ENCODE data around the gene TSC22D3. TPM values are rescaled to one million over a fixed set of nuclear protein-coding genes. Genes with fewer than 3 reads are reported as not detected.
A peak's percentile ranks its signal among the peaks of the same experiment; 100 is the strongest.
"Not testable (repeated sequence)": the region's sequence is repeated elsewhere in the genome, so short reads cannot be mapped to it uniquely, and the experiment has no call there.

The TSC22D3 gene
- total RNA-seq, 2 experiments from 2014 or later, result 23.3 to 25.9 TPM

DNA sequence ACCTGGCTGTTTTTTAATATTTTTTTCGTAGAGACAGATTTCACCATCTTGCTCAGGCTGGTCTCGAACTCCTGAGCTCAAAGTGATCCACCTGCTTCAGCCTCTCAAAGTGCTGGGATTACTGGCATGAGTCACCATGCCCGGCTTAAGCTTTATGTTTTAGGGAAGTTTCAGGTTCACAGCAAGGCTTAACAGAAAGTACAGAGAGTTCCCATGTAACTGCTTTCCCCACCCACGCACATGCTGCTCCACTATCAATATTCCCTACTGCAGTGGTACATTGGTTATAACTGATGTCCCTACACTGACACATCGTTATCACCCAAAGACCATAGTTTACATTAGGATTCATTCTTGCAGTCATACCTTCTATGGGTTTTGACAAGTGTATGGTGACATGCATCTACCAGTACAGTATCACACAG, 84.6 kb downstream of the TSC22D3 start:
- intact Hi-C loops (cut with DNase I, micrococcal nuclease), result no loop called here
- CTCF ChIA-PET, result interaction anchor here (1.1 to 1.6 kb wide), 2 partner anchors 13 to 26 kb away, joined by 4 to 5 read pairs; no protein-coding TSS in a partner anchor

DNA sequence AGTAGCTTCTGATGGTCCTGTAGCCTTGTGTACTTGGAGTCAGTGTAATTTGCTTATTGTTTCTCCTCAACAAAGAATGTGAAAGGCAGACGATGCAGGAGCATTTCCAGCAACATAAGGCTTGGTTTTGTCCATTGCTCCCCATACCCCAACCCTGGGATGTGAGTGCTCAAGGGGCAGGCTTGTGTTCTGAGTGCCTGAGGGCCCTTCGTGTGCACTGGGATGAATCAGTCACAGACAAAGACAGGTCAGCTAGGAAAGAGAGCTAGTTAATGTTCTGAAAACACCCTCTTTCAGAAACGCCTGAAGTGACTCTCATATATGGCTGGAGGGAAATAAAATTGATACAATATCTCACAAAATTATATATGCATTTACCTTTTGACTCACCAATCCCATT, 88.1 kb downstream of the TSC22D3 start:
- ATAC-seq (no peak), DNase-seq (no peak)
- no peak overlapping the region for H3K27ac Mint-ChIP-seq
- H3K36me3 Mint-ChIP-seq (ENCODE audit: low read depth), result no peaks in the 10 kb centered on the region
- intact Hi-C loops (cut with DNase I, micrococcal nuclease), result no loop called here
- POLR2A ChIA-PET, result interaction anchor here (0.7 kb wide), 1 partner anchor 28 kb away, joined by 3 read pairs; no protein-coding TSS in a partner anchor
- no peaks in the 10 kb centered on the region for H3K9me3 Mint-ChIP-seq (ENCODE audit: low read depth)
- H3K4me3 Mint-ChIP-seq, result no peak overlapping the region
- CTCF ChIA-PET, result interaction anchor here (0.7 kb wide), 1 partner anchor 88 kb away, joined by 4 read pairs; no protein-coding TSS in a partner anchor
- H3K27me3 Mint-ChIP-seq, result no peaks in the 10 kb centered on the region
- H3K4me1 Mint-ChIP-seq, result peaks cover 31% of the 10 kb centered on the region

More for the DNA sequence above, 84.6 kb downstream of the TSC22D3 start:
- no peak for DNase-seq
- H3K27ac Mint-ChIP-seq, result no peak overlapping the region
- no peaks in the 10 kb centered on the region for H3K36me3 Mint-ChIP-seq (ENCODE audit: low read depth)
- no peak for ATAC-seq
- H3K9me3 Mint-ChIP-seq (ENCODE audit: low read depth), result no peaks in the 10 kb centered on the region
- H3K27me3 Mint-ChIP-seq, result no peaks in the 10 kb centered on the region
- no peak overlapping the region for H3K4me3 Mint-ChIP-seq
- POLR2A ChIA-PET, result no interaction called here
- peaks cover 13% of the 10 kb centered on the region for H3K4me1 Mint-ChIP-seq

DNA sequence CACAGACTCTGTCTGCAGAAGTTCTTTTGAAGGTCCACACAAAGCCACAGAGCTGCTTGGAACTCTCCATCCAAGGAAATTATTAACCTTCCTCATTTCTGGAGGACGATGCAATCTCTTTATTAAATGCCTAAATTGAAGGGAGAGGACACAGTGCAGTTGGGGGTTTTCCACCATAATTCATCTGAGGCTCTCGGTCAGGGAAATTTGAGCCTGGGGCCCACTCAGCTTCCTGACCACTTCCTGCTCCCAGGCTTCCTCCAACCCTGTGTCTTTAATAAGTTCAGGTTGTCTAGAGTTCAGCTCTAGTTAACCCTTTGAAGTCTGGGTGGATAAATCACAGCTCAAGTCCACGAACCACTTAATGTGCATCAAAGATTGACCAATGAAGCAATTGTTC, 88.8 kb downstream of the TSC22D3 start:
- Mint-ChIP-seq H3K9me3 (ENCODE audit: low read depth) (no peaks in the 10 kb centered on the region), H3K4me3 (no peak overlapping the region), H3K4me1 (peaks cover 31% of the 10 kb centered on the region), H3K36me3 (ENCODE audit: low read depth) (no peaks in the 10 kb centered on the region), H3K27ac (no peak overlapping the region), H3K27me3 (no peaks in the 10 kb centered on the region)
- DNase-seq (no peak), ATAC-seq (no peak)
- POLR2A ChIA-PET, result interaction anchor here (0.6 kb wide), 1 partner anchor 12 kb away, joined by 4 read pairs; no protein-coding TSS in a partner anchor
- intact Hi-C loops (cut with DNase I, micrococcal nuclease), result no loop called here
- CTCF ChIA-PET, result no interaction called here

DNA sequence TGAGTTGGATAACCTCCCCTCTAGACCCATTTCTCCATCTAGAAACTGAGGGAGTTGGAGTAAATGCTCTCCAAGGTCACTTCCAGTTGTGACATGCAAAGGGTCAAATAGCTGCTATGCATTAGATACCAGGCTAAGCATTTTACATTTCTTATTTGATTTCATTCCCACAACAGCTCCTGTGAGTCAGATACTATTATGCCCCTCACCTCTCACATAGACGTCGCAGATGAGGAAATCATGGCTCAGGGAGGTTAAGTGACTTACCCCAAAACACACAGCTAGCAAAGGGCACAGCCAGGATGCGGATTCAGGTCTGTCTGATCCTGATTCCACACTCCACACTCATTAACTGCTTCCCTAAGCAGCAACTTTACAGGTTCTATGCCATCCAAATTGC, 89.6 kb downstream of the TSC22D3 start:
- intact Hi-C loops (cut with DNase I, micrococcal nuclease), result no loop called here
- Mint-ChIP-seq H3K27me3 (no peaks in the 10 kb centered on the region), H3K4me3 (no peak overlapping the region), H3K36me3 (ENCODE audit: low read depth) (no peaks in the 10 kb centered on the region), H3K9me3 (ENCODE audit: low read depth) (no peaks in the 10 kb centered on the region), H3K27ac (no peak overlapping the region), H3K4me1 (peaks cover 26% of the 10 kb centered on the region)
- POLR2A ChIA-PET, result no interaction called here
- CTCF ChIA-PET, result no interaction called here
- ATAC-seq (no peak), DNase-seq (no peak)

DNA sequence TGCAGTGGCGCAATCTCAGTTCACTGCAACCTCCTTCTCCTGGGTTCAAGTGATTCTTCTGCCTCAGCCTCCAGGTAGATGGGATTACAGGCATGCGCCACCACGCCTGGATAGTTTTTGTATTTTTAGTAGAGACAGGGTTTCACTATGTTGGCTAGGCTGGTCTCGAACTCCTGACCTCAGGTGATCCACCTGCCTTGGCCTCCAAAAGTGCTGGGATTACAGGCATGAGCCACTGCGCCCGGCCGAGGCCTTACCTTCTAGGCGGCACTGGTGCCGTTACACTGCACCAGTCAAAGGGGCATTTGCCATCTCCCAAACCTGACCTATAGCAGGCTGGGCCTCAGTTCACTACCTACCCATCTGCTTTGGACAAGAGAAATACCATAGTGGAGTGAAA, 90.0 kb downstream of the TSC22D3 start:
- POLR2A ChIA-PET, result not testable (repeated sequence)

DNA sequence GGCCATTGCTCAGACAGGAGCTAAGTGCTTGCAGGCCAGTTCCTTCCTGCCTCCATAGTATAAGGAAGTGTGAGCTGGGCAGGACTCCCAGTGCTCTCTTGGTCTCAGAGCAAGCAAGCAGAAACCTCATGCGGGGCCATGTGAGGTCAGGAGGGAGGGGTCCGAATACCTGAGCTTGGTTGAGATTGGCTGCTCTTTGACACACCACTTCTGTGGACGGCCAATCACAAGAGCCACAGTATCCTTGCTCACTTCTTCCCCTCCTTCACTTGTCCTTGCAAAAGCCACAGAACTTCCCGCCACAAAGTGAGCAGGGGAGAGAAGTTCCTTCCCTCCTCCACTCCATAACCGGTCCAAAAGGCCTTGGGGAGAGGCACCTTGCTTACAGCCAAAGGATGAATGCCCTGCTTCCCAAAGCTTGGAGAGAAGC, 90.6 kb downstream of the TSC22D3 start:
- peak; percentile 51 for DNase-seq

More for the DNA sequence above, 90.0 kb downstream of the TSC22D3 start:
- CTCF ChIA-PET; ATAC-seq; DNase-seq; H3K9me3 Mint-ChIP-seq (ENCODE audit: low read depth); H3K36me3 Mint-ChIP-seq (ENCODE audit: low read depth); H3K27ac Mint-ChIP-seq; H3K4me3 Mint-ChIP-seq; H3K27me3 Mint-ChIP-seq; intact Hi-C loops (cut with DNase I, micrococcal nuclease): not testable (repeated sequence)
- peaks cover 26% of the 10 kb centered on the region for H3K4me1 Mint-ChIP-seq

DNA sequence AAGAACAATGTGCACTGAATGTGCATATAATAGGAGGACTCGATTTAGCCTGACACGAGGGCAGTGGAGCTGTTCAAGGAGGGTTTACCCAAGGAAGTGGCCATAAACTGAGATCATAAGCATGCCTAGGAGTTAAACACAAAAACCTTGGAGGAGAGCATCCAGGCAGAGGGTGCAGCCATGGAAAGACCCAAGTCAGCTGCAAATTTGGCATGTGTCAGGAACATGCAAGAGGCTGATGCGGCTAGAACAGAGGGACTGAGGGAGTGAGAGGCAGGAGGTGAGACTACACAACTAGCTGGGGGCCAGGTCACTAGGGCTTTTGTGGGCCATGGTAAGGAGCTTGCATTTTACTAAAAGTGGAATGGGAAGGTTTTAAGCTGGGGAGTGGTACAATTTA, 91.7 kb downstream of the TSC22D3 start:
- Mint-ChIP-seq H3K4me3 (no peak overlapping the region), H3K27ac (peak overlapping the region; percentile 53), H3K36me3 (ENCODE audit: low read depth) (no peaks in the 10 kb centered on the region), H3K27me3 (no peaks in the 10 kb centered on the region), H3K4me1 (peaks cover 42% of the 10 kb centered on the region), H3K9me3 (ENCODE audit: low read depth) (no peaks in the 10 kb centered on the region)
- DNase-seq (no peak), ATAC-seq (no peak)
- CTCF ChIA-PET, result interaction anchor here (1.4 kb wide), 1 partner anchor 11 kb away, joined by 3 read pairs; no protein-coding TSS in a partner anchor
- POLR2A ChIA-PET, result no interaction called here
- intact Hi-C loops (cut with DNase I, micrococcal nuclease), result no loop called here

More for the DNA sequence above, 90.6 kb downstream of the TSC22D3 start:
- intact Hi-C loops (cut with DNase I, micrococcal nuclease), result no loop called here
- H3K27me3 Mint-ChIP-seq, result no peaks in the 10 kb centered on the region
- H3K27ac Mint-ChIP-seq, result no peak overlapping the region
- peaks cover 32% of the 10 kb centered on the region for H3K4me1 Mint-ChIP-seq
- H3K4me3 Mint-ChIP-seq, result no peak overlapping the region
- no peaks in the 10 kb centered on the region for H3K36me3 Mint-ChIP-seq (ENCODE audit: low read depth)
- ATAC-seq, result peak; percentile 87
- H3K9me3 Mint-ChIP-seq (ENCODE audit: low read depth), result no peaks in the 10 kb centered on the region
- CTCF ChIA-PET, result interaction anchor here (1.0 kb wide), 1 partner anchor 33 kb away, joined by 4 read pairs; no protein-coding TSS in a partner anchor
- POLR2A ChIA-PET, result no interaction called here

DNA sequence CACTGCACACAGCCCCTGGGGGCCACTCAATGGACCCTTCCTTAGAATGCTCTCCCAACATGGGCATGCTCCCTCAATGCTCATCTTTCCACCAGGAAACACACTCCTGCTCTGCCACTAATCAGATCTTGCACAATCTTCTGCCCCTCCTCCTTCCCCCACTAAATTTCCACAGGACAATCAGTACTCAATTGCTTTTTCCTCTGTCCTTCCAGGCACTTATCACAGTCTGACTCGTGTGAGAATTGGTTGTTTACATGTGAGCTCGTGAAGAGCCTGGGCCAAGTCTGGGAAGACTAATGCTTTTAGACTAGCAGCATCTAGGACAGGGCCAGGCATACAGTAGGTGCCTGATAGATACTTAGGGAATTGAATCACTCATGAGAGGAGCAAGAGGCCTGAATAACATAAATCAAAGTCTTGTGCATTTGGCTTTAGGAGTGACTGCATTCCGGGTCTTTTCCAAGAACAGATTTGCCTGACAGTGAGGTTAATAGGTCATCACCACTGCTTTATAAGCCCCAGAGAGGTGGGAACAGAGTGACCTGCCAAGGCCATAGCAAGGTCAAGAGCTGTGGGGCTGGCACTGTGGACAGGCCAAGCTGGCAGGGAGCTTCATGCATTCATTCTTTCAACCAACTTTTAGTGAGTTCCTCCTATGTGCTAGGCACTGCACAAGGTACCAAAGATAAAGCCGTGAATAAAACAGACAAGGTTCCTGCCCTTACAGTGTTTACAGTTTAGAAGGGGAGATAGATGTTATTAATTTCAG, 92.3 kb downstream of the TSC22D3 start:
- POLR2A ChIA-PET, result no interaction called here
- Mint-ChIP-seq H3K4me1 (peaks cover 49% of the 10 kb centered on the region), H3K9me3 (ENCODE audit: low read depth) (no peaks in the 10 kb centered on the region), H3K27me3 (no peaks in the 10 kb centered on the region), H3K4me3 (no peak overlapping the region), H3K27ac (no peak overlapping the region), H3K36me3 (ENCODE audit: low read depth) (no peaks in the 10 kb centered on the region)
- no peak for ATAC-seq
- no peak for DNase-seq
- CTCF ChIA-PET, result interaction anchor here (1.4 kb wide), 1 partner anchor 10 kb away, joined by 3 read pairs; no protein-coding TSS in a partner anchor
- intact Hi-C loops (cut with DNase I, micrococcal nuclease), result no loop called here

DNA sequence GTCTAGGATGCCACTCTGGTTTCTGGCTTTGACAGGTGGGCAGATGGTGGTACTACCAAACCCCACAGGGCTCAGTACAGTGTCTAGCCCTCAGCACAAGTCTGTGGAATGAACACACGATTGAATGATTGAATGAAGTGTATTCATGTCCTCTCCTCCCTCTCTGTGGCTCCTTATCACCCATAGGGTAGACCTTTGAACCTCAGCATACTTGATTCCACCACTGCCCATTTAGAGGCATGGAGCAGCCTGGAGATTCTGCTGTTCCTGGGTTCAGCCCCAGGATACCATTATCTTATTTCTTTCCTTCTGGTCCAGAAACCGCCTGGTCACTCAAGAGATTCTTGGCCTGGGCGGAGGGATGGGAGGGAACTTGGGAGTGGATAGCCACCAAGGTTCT, 93.3 kb downstream of the TSC22D3 start:
- Mint-ChIP-seq H3K27me3 (no peaks in the 10 kb centered on the region), H3K9me3 (ENCODE audit: low read depth) (no peaks in the 10 kb centered on the region), H3K27ac (no peak overlapping the region), H3K4me3 (no peak overlapping the region), H3K36me3 (ENCODE audit: low read depth) (no peaks in the 10 kb centered on the region), H3K4me1 (peaks cover 56% of the 10 kb centered on the region)
- ATAC-seq, result no peak
- ChIA-PET POLR2A (no interaction called here), CTCF (no interaction called here)
- intact Hi-C loops (cut with DNase I, micrococcal nuclease), result no loop called here
- no peak for DNase-seq

DNA sequence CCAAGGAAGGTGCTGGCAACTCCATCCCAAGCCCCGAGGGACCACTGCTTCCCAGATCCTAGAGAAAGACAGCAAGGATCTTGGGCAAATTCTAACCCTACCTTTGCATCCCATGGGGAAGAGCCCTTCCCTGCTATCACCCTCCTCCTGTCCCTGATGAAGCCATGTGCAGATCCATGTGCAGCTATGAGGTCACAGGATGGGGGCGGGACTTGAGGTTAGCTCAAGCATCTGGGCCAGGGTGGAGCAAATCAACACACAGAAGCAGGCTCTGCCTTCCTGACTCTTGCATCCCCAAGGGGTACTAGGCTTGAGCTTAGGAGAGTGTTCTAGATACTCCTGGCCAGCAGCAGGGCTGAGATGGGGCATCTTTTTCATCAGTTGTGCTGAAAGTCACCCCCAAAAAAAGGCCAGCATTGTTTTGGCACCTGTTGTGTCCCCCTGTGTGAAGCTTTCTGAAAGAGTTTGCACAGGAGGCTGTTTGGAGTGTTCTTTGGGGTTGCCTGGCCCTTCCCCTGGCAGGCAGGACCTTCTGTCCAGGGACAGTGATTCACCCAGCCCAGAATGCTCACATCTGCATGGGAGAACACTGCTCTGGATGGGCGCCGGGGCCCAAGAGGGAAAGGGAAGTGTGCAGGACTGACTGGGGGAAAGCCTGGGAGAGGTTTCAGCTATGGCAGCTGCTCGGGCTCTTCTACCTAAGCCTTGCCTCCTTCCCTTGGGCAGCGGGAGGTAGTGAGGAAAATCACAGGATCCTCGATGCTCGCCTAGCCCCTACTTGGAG, 96.4 kb downstream of the TSC22D3 start:
- DNase-seq (peak; percentile 82), ATAC-seq (peak; percentile 53)
- intact Hi-C loops (cut with DNase I, micrococcal nuclease), result no loop called here
- Mint-ChIP-seq H3K4me1 (peaks cover 60% of the 10 kb centered on the region), H3K4me3 (no peak overlapping the region), H3K9me3 (ENCODE audit: low read depth) (no peaks in the 10 kb centered on the region), H3K27me3 (no peaks in the 10 kb centered on the region), H3K36me3 (ENCODE audit: low read depth) (peaks cover 3% of the 10 kb centered on the region), H3K27ac (peak overlapping the region; percentile 59)
- ChIA-PET CTCF (interaction anchor here (1.7 to 7.9 kb wide), 3 partner anchors 13 to 35 kb away, joined by 5 to 191 read pairs (median 6); no protein-coding TSS in a partner anchor), POLR2A (interaction anchor here (1.4 to 7.7 kb wide), 2 partner anchors 27 to 35 kb away, joined by 4 to 144 read pairs; no protein-coding TSS in a partner anchor)

DNA sequence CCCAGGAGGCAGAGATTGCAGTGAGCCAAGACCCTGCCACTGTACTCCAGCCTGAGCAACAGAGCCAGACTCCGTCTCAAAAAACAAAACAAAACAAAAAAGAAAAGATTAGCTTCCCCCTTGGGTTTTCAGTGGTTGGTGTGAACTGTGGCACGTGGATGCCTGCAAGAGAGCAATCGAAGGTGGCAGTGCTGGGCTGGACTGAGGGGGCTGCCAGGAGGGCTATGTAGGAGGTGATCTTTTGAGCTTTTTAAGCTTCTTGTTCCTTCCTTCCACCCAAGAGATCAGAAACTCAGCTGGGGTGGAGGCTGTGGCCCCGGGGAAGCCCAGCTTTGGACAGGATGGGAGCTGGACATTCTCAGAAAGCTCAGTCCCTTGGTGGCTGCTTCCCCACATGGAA, 97.7 kb downstream of the TSC22D3 start:
- ChIA-PET POLR2A (interaction anchor here (1.0 to 7.7 kb wide), 5 partner anchors 10 to 207 kb away, joined by 3 to 144 read pairs (median 4); no protein-coding TSS in a partner anchor), CTCF (interaction anchor here (0.7 to 7.9 kb wide), 8 partner anchors 14 to 740 kb away, joined by 3 to 191 read pairs (median 3); partner anchors contain the start of gene NCBP2L)
- H3K4me3 Mint-ChIP-seq, result no peak overlapping the region
- no peaks in the 10 kb centered on the region for H3K27me3 Mint-ChIP-seq
- intact Hi-C loops (cut with DNase I, micrococcal nuclease), result no loop called here
- no peaks in the 10 kb centered on the region for H3K9me3 Mint-ChIP-seq (ENCODE audit: low read depth)
- peaks cover 3% of the 10 kb centered on the region for H3K36me3 Mint-ChIP-seq (ENCODE audit: low read depth)
- peaks cover 62% of the 10 kb centered on the region for H3K4me1 Mint-ChIP-seq
- H3K27ac Mint-ChIP-seq, result peak overlapping the region; percentile 78
- ATAC-seq, result no peak
- no peak for DNase-seq
